ENCODE measurements around the gene RAB4A. TPM values are rescaled to one million over a fixed set of nuclear protein-coding genes. Genes with fewer than 3 reads are reported as not detected.

The RAB4A gene
- total RNA-seq, 2 experiments from 2014 or later: 17.5 to 27.9 TPM

- CTCF ChIA-PET (ENCODE audit: unreplicated experiment): no interaction called here
- no peak for DNase-seq (ENCODE audit: low spot score)
- POLR2A ChIA-PET: no interaction called here
- BruUV-seq (replicated peaks): no TSS peak
- Histone ChIP-seq H3K27ac (ENCODE audit: low read depth, low read length, poor library complexity, severe bottlenecking) (no peak overlapping the region), H3K36me3 (ENCODE audit: insufficient read depth, low read length) (no peaks in the 10 kb centered on the region), H3K4me3 (ENCODE audit: low read depth, low read length, poor library complexity, severe bottlenecking) (no peak overlapping the region), H4K20me1 (ENCODE audit: insufficient read depth, low read length) (peaks cover 18% of the 10 kb centered on the region), H3K79me2 (ENCODE audit: insufficient read depth, low read depth, low read length) (peaks cover 20% of the 10 kb centered on the region; the same call in 1 of the 2 replicates), H3K9me3 (ENCODE audit: low read length) (no peaks in the 10 kb centered on the region), H3K4me2 (ENCODE audit: low read length) (no peak overlapping the region), H2AFZ (ENCODE audit: low read length) (no peak overlapping the region), H3K9me2 (ENCODE audit: insufficient read depth, low read length) (no peaks in the 10 kb centered on the region), H3K4me1 (ENCODE audit: insufficient read depth, low read length, poor library complexity, severe bottlenecking) (peaks cover 15% of the 10 kb centered on the region)
- TF ChIP-seq CTCF (conservative IDR thresholded peaks at IDR 0.05; ENCODE audit: low read length): no peak
- TF ChIP-seq EZH2phosphoT487 (IDR thresholded peaks at IDR 0.05; ENCODE audit: borderline replicate concordance, low read depth, low read length): no peak
- intact Hi-C loops (cut with micrococcal nuclease; ENCODE audit: unreplicated experiment): no loop called here
Observed at GRCh38 chr1:229273507-229274232, 2.8 kb downstream of the RAB4A start.

GRCh38 chr1:229275005-229275404 is 4.1 kb downstream of the RAB4A start:
- POLR2A ChIA-PET: interaction anchor here (0.7 kb wide), 1 partner anchor 1531 kb away, joined by 5 read pairs; no protein-coding TSS in a partner anchor
- no peaks in the 10 kb centered on the region for H3K36me3 ChIP-seq (ENCODE audit: insufficient read depth, low read length)
- H3K27ac ChIP-seq (ENCODE audit: low read depth, low read length, poor library complexity, severe bottlenecking): no peak overlapping the region
- no peak for DNase-seq (ENCODE audit: low spot score)
- no peak for TF ChIP-seq CTCF (conservative IDR thresholded peaks at IDR 0.05; ENCODE audit: low read length)
- no peak for TF ChIP-seq EZH2phosphoT487 (IDR thresholded peaks at IDR 0.05; ENCODE audit: borderline replicate concordance, low read depth, low read length)
- peaks cover 18% of the 10 kb centered on the region for H4K20me1 ChIP-seq (ENCODE audit: insufficient read depth, low read length)
- no peaks in the 10 kb centered on the region for H3K9me2 ChIP-seq (ENCODE audit: insufficient read depth, low read length)
- BruUV-seq (replicated peaks): no TSS peak
- CTCF ChIA-PET (ENCODE audit: unreplicated experiment): no interaction called here
- H3K79me2 ChIP-seq (ENCODE audit: insufficient read depth, low read depth, low read length): peaks cover 22% of the 10 kb centered on the region; the same call in 1 of the 2 replicates
- H3K4me2 ChIP-seq (ENCODE audit: low read length): no peak overlapping the region
- H3K4me3 ChIP-seq (ENCODE audit: low read depth, low read length, poor library complexity, severe bottlenecking): no peak overlapping the region
- H2AFZ ChIP-seq (ENCODE audit: low read length): no peak overlapping the region
- intact Hi-C loops (cut with micrococcal nuclease; ENCODE audit: unreplicated experiment): no loop called here
- H3K4me1 ChIP-seq (ENCODE audit: insufficient read depth, low read length, poor library complexity, severe bottlenecking): peaks cover 15% of the 10 kb centered on the region
- H3K9me3 ChIP-seq (ENCODE audit: low read length): no peaks in the 10 kb centered on the region

DNA sequence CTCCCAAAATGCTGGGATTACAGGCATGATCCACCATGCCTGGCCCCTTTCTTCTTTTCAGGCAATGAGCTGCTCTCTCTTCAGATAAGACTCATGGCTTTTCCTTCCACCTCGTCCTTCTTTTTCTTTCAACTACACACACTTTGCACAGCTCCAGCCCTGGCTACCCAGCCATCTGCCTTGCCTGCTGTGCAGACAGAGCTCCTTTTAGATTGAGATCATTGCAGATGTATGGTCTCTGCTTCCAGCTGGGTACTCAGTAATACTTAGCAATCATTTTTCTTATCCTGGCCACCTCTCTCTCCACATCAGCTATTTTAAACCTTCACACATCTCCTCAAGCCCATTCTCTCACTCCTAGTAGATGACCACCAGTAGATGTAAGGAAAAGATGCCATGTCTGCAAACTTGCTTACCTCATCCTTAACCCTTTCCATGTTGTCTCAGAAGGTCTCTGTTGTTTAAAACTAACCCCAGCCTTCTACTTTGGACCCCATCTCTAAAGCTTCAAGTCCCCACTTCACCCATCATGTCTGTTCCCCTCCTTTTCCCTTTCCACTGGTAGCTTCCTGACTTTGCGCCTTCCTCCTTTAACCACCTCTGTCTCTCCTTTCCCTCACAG is 7.3 kb downstream of the RAB4A start:
- BruUV-seq (replicated peaks): no TSS peak
- Histone ChIP-seq H3K4me3 (ENCODE audit: low read depth, low read length, poor library complexity, severe bottlenecking) (no peak overlapping the region), H3K79me2 (ENCODE audit: insufficient read depth, low read depth, low read length) (peaks cover 11% of the 10 kb centered on the region; the same call in 1 of the 2 replicates), H3K4me2 (ENCODE audit: low read length) (no peak overlapping the region), H3K9me2 (ENCODE audit: insufficient read depth, low read length) (no peaks in the 10 kb centered on the region), H3K27ac (ENCODE audit: low read depth, low read length, poor library complexity, severe bottlenecking) (no peak overlapping the region), H3K9me3 (ENCODE audit: low read length) (peaks cover 5% of the 10 kb centered on the region; the same call in 1 of the 2 replicates), H3K4me1 (ENCODE audit: insufficient read depth, low read length, poor library complexity, severe bottlenecking) (no peaks in the 10 kb centered on the region), H3K36me3 (ENCODE audit: insufficient read depth, low read length) (no peaks in the 10 kb centered on the region), H4K20me1 (ENCODE audit: insufficient read depth, low read length) (0 out of 2 replicates have a peak, but pooled peaks cover 3% of the 10 kb centered on the region), H2AFZ (ENCODE audit: low read length) (no peak overlapping the region)
- ChIA-PET POLR2A (interaction anchor here (0.6 to 0.7 kb wide), 2 partner anchors 18 to 270 kb away, joined by 3 to 4 read pairs; no protein-coding TSS in a partner anchor), CTCF (ENCODE audit: unreplicated experiment) (no interaction called here)
- intact Hi-C loops (cut with micrococcal nuclease; ENCODE audit: unreplicated experiment): no loop called here
- no peak for DNase-seq (ENCODE audit: low spot score)
- TF ChIP-seq EZH2phosphoT487 (IDR thresholded peaks at IDR 0.05; ENCODE audit: borderline replicate concordance, low read depth, low read length): no peak
- TF ChIP-seq CTCF (conservative IDR thresholded peaks at IDR 0.05; ENCODE audit: low read length): no peak

All from OCI-LY7 (cell line).